SK-N-SH treated with all-trans-retinoic acid at 6 μM for 48 hours (cell line): ENCODE measurements around the gene TMEM178A.
"Not testable (repeated sequence)": the region's sequence is repeated elsewhere in the genome, so short reads cannot be mapped to it uniquely, and the experiment has no call there.

Source experiments
- ARNTL ChIP-seq: fragments of 450-650 bp; formaldehyde crosslinking; IDR thresholded peaks from 2 replicates; pipeline ENCODE4 v1.5.0; 2020; ENCODE audit warnings: low read depth, mild to moderate bottlenecking, moderate library complexity, borderline replicate concordance
- CREB5 ChIP-seq: fragments of 250-450 bp; sonication (Bioruptor Pico); IDR thresholded peaks from 2 replicates; pipeline ENCODE4 v1.5.1; 2020; ENCODE audit warnings: low read depth, mild to moderate bottlenecking, moderate library complexity
- GLIS3 ChIP-seq: fragments of 250-450 bp; sonication (Bioruptor Pico); IDR thresholded peaks from 2 replicates; pipeline ENCODE4 v1.5.0; 2020; ENCODE audit warnings: mild to moderate bottlenecking, moderate library complexity
- RARB ChIP-seq: fragments of 250-450 bp; sonication (Bioruptor Pico); IDR thresholded peaks from 2 replicates; pipeline ENCODE4 v1.8.0; 2021; ENCODE audit warnings: mild to moderate bottlenecking, moderate library complexity
- ZC3H10 ChIP-seq: fragments of 250-450 bp; sonication (Bioruptor Pico); IDR thresholded peaks from 2 replicates; pipeline ENCODE4 v1.5.1; 2021; ENCODE audit warnings: mild to moderate bottlenecking, moderate library complexity
- ZFP30 ChIP-seq: fragments of 450-650 bp; formaldehyde crosslinking; IDR thresholded peaks from 2 replicates; pipeline ENCODE4 v1.5.0; 2022; ENCODE audit warnings: mild to moderate bottlenecking, moderate library complexity
- ZNF70 ChIP-seq: fragments of 450-650 bp; formaldehyde crosslinking; IDR thresholded peaks from 2 replicates; pipeline ENCODE4 v1.5.0; 2020; ENCODE audit warnings: mild to moderate bottlenecking, moderate library complexity
- TF ChIP-seq, protein P1 (sequence below): fragments of 250-450 bp; sonication (Bioruptor Pico); IDR thresholded peaks from 2 replicates; pipeline ENCODE4 v1.8.0; 2020; ENCODE audit warnings: mild to moderate bottlenecking, moderate library complexity, borderline replicate concordance

DNA sequence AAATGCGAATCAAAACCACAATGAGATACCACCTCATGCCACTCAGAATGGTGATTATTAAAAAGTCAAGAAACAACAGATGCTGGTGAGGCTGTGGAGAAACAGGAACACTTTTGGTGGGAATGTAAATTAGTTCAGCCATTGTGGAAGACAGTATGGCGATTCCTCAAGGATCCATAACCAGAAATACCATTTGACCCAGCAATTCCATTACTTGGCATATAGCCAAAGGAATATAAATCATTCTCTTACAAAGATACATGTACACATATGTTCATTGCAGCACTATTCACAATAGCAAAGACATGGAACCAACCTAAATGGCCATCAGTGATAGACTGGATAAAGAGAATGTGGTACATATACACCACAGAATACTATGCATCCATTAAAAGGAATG lies 9.5 kb upstream of the TMEM178A start:
- TF ChIP-seq ZFP30; GLIS3; ARNTL (CRISPR knock-in tag); CREB5; ZC3H10; RARB (CRISPR knock-in tag); ZNF70 (CRISPR knock-in tag): not testable (repeated sequence)
- TF ChIP-seq, protein P1, sequence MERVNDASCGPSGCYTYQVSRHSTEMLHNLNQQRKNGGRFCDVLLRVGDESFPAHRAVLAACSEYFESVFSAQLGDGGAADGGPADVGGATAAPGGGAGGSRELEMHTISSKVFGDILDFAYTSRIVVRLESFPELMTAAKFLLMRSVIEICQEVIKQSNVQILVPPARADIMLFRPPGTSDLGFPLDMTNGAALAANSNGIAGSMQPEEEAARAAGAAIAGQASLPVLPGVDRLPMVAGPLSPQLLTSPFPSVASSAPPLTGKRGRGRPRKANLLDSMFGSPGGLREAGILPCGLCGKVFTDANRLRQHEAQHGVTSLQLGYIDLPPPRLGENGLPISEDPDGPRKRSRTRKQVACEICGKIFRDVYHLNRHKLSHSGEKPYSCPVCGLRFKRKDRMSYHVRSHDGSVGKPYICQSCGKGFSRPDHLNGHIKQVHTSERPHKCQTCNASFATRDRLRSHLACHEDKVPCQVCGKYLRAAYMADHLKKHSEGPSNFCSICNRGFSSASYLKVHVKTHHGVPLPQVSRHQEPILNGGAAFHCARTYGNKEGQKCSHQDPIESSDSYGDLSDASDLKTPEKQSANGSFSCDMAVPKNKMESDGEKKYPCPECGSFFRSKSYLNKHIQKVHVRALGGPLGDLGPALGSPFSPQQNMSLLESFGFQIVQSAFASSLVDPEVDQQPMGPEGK (CRISPR knock-in tag) = not testable (repeated sequence)
